ENCODE measurements around the gene MPG. TPM values are rescaled to one million over a fixed set of nuclear protein-coding genes. Genes with fewer than 3 reads are reported as not detected.
"Not testable (repeated sequence)": the region's sequence is repeated elsewhere in the genome, so short reads cannot be mapped to it uniquely, and the experiment has no call there.

MPG gene
- total RNA-seq, 3 donors from 2014 or later (not counting 1 experiment from before 2014, with no cell fraction given): 29.9 to 34.3 (median 31.5) TPM

DNA sequence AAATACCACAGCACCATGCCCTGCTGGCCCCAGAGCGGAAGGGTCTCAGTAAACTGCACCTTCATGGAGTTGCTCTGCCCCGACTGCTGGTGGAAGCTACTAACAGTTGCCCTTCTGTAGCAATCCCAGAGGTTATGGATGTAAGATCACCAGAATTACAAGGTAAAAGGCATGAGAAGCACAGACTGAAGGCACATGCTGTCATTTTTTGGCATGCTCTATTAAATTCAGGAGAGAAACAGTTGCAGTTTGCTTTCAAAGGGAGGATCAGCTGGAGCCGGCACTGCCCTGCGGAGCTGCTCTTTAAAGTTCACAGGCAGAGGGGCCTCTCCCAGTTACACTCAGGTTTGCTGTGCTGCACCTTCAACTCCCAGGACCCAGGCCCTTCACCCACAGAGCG is 41.3 kb downstream of the MPG start:
- H3K27ac Mint-ChIP-seq: no peak overlapping the region
- WGBS (ENCODE audit: insufficient coverage): 97% methylated on average over 5 of the region's 5 CpGs
- ATAC-seq: no peak
- intact Hi-C loops (cut with micrococcal nuclease): no loop called here
- Histone ChIP-seq H3K36me3 (ENCODE audit: control insufficient read depth, insufficient read depth, low read length) (peaks cover 6% of the 10 kb centered on the region), H3K27me3 (ENCODE audit: control insufficient read depth, insufficient read depth, low read length) (no peaks in the 10 kb centered on the region), H3K4me1 (ENCODE audit: control insufficient read depth, insufficient read depth, low read length) (peaks cover 33% of the 10 kb centered on the region), H3K27ac (ENCODE audit: low read length) (no peak overlapping the region), H3K9me3 (ENCODE audit: control insufficient read depth, insufficient read depth, low read length) (no peaks in the 10 kb centered on the region), H3K4me3 (ENCODE audit: low read length) (no peak overlapping the region)
- no peaks in the 10 kb centered on the region for H3K9me3 Mint-ChIP-seq
- TF ChIP-seq, protein P1, sequence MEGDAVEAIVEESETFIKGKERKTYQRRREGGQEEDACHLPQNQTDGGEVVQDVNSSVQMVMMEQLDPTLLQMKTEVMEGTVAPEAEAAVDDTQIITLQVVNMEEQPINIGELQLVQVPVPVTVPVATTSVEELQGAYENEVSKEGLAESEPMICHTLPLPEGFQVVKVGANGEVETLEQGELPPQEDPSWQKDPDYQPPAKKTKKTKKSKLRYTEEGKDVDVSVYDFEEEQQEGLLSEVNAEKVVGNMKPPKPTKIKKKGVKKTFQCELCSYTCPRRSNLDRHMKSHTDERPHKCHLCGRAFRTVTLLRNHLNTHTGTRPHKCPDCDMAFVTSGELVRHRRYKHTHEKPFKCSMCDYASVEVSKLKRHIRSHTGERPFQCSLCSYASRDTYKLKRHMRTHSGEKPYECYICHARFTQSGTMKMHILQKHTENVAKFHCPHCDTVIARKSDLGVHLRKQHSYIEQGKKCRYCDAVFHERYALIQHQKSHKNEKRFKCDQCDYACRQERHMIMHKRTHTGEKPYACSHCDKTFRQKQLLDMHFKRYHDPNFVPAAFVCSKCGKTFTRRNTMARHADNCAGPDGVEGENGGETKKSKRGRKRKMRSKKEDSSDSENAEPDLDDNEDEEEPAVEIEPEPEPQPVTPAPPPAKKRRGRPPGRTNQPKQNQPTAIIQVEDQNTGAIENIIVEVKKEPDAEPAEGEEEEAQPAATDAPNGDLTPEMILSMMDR (IDR thresholded peaks at IDR 0.05): no peak
- H3K4me3 Mint-ChIP-seq: no peak overlapping the region
- peaks cover 25 to 28% of the 10 kb centered on the region in 2 donors for H3K4me1 Mint-ChIP-seq
- H3K27me3 Mint-ChIP-seq (ENCODE audit: low read depth in 2 of 2): no peaks in the 10 kb centered on the region
- no peak for DNase-seq
- H3K36me3 Mint-ChIP-seq: peaks cover 3% of the 10 kb centered on the region

DNA sequence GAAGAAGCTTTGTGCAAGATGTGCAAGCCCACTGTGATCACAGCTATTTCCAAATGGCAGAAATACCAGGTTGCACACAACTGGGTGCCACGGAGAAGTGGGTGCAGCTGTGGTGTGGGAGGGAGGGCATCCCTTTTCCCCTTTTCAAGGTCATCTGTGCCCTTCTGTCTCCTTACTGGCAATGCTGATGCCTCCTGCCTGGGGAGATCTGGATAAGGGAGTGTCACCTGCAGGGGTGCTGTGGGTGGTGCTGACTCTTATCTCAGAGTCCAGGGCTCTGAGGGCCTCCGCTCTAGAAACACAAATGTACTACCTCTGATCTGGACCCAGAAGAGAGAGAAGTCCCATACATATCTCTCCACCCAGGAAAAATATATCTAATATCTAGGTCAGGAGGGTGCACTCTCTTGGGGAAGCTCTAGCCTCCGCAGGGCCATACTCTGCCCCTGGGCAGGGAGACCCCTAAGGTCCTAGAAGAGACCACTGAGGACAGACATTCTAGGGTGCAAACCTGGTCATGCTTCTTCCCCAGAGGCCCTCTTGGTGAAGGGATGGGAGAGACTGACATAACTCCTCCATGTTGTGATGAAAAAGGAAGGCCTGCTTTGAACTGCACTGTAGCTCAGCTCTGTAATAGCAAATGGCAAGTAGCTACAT is 41.9 kb downstream of the MPG start:
- Histone ChIP-seq H3K27me3 (ENCODE audit: control insufficient read depth, insufficient read depth, low read length) (no peaks in the 10 kb centered on the region), H3K4me3 (ENCODE audit: low read length) (no peak overlapping the region), H3K27ac (ENCODE audit: low read length) (no peak overlapping the region), H3K36me3 (ENCODE audit: control insufficient read depth, insufficient read depth, low read length) (peaks cover 3% of the 10 kb centered on the region), H3K4me1 (ENCODE audit: control insufficient read depth, insufficient read depth, low read length) (peaks cover 40% of the 10 kb centered on the region), H3K9me3 (ENCODE audit: control insufficient read depth, insufficient read depth, low read length) (no peaks in the 10 kb centered on the region)
- no peak for DNase-seq
- Mint-ChIP-seq H3K27ac (no peak overlapping the region), H3K4me3 (no peak overlapping the region), H3K9me3 (no peaks in the 10 kb centered on the region), H3K4me1 (peaks cover 29 to 30% of the 10 kb centered on the region in 2 donors), H3K36me3 (no peaks in the 10 kb centered on the region), H3K27me3 (ENCODE audit: low read depth in 2 of 2) (no peaks in the 10 kb centered on the region)
- ATAC-seq: no peak
- TF ChIP-seq, protein P1 (IDR thresholded peaks at IDR 0.05): no peak
- WGBS (ENCODE audit: insufficient coverage): 96% methylated on average over 2 of the region's 3 CpGs
- intact Hi-C loops (cut with micrococcal nuclease): no loop called here

GRCh38 chr16:120756-121155 is 42.7 kb downstream of the MPG start:
- H3K36me3 Mint-ChIP-seq: no peaks in the 10 kb centered on the region
- no peak overlapping the region for H3K4me3 ChIP-seq (ENCODE audit: low read length)
- no peaks in the 10 kb centered on the region for H3K27me3 Mint-ChIP-seq (ENCODE audit: low read depth in 2 of 2)
- no peak overlapping the region for H3K4me3 Mint-ChIP-seq
- TF ChIP-seq, protein P1 (IDR thresholded peaks at IDR 0.05): no peak
- no peak for ATAC-seq
- H3K27ac ChIP-seq (ENCODE audit: low read length): no peak overlapping the region
- 82% methylated on average over 2 of the region's 2 CpGs for WGBS (ENCODE audit: insufficient coverage)
- H3K9me3 Mint-ChIP-seq: no peaks in the 10 kb centered on the region
- H3K27me3 ChIP-seq (ENCODE audit: control insufficient read depth, insufficient read depth, low read length): no peaks in the 10 kb centered on the region
- no peaks in the 10 kb centered on the region for H3K9me3 ChIP-seq (ENCODE audit: control insufficient read depth, insufficient read depth, low read length)
- peaks cover 3% of the 10 kb centered on the region for H3K36me3 ChIP-seq (ENCODE audit: control insufficient read depth, insufficient read depth, low read length)
- intact Hi-C loops (cut with micrococcal nuclease): no loop called here
- no peak for DNase-seq
- H3K4me1 ChIP-seq (ENCODE audit: control insufficient read depth, insufficient read depth, low read length): peaks cover 48% of the 10 kb centered on the region
- H3K4me1 Mint-ChIP-seq: peaks cover 37 to 38% of the 10 kb centered on the region in 2 donors
- H3K27ac Mint-ChIP-seq: peak overlapping the region in 1 of 2 donors; percentile 47

DNA sequence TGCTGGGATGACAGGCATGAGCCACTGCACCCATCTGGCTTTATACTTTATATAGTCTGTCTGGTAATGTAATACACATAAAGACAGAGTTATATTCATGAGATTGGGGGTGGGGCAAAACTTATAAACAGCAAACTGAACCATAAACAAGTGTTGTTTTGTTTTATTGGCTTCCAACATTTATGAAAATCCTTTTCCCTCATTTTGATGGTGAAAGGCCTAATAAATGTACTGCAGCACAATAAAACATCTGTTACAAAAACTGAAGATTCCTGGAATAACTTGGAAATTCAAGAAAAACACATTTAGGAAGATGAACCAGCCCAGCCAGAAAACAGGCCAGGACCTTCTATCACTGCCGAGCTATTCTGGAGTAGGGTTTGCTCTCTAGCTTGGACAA is 44.3 kb downstream of the MPG start:
- Histone ChIP-seq H3K9me3 (ENCODE audit: control insufficient read depth, insufficient read depth, low read length) (no peaks in the 10 kb centered on the region), H3K4me3 (ENCODE audit: low read length) (no peak overlapping the region), H3K36me3 (ENCODE audit: control insufficient read depth, insufficient read depth, low read length) (no peaks in the 10 kb centered on the region), H3K27me3 (ENCODE audit: control insufficient read depth, insufficient read depth, low read length) (no peaks in the 10 kb centered on the region), H3K27ac (ENCODE audit: low read length) (peak overlapping the region; percentile 96), H3K4me1 (ENCODE audit: control insufficient read depth, insufficient read depth, low read length) (peaks cover 59% of the 10 kb centered on the region)
- Mint-ChIP-seq H3K4me1 (peaks cover 39% of the 10 kb centered on the region in 2 donors), H3K36me3 (no peaks in the 10 kb centered on the region), H3K27ac (peak overlapping the region; percentile 90 to 91), H3K4me3 (no peak overlapping the region), H3K9me3 (no peaks in the 10 kb centered on the region), H3K27me3 (ENCODE audit: low read depth in 2 of 2) (no peaks in the 10 kb centered on the region)
- ATAC-seq (no peak), DNase-seq (no peak)
- TF ChIP-seq, protein P1 (IDR thresholded peaks at IDR 0.05): no peak
- intact Hi-C loops (cut with micrococcal nuclease): no loop called here
- 100% methylated on average over 1 of the region's 1 CpG for WGBS (ENCODE audit: insufficient coverage)

GRCh38 chr16:123558-124350 is 45.7 kb downstream of the MPG start:
- Histone ChIP-seq H3K27ac (ENCODE audit: low read length) (peak overlapping the region; percentile 96), H3K4me1 (ENCODE audit: control insufficient read depth, insufficient read depth, low read length) (peaks cover 64% of the 10 kb centered on the region)
- Mint-ChIP-seq H3K27ac (peak overlapping the region; percentile 90 to 91), H3K4me1 (peaks cover 31 to 35% of the 10 kb centered on the region in 2 donors), H3K4me3 (peak overlapping the region; percentile 64)
- ATAC-seq (peak; percentile 87 to 90 (median 89)), DNase-seq (peak; percentile 44 to 66)
- H3K4me3 ChIP-seq (ENCODE audit: low read length); H3K36me3 ChIP-seq (ENCODE audit: control insufficient read depth, insufficient read depth, low read length); H3K9me3 Mint-ChIP-seq; H3K36me3 Mint-ChIP-seq; intact Hi-C loops (cut with micrococcal nuclease); H3K27me3 ChIP-seq (ENCODE audit: control insufficient read depth, insufficient read depth, low read length); H3K27me3 Mint-ChIP-seq (ENCODE audit: low read depth in 2 of 2); H3K9me3 ChIP-seq (ENCODE audit: control insufficient read depth, insufficient read depth, low read length): not testable (repeated sequence)
- 40% methylated on average over 15 of the region's 19 CpGs for WGBS (ENCODE audit: insufficient coverage)
